HG03095 (cell line): Measurements from ENCODE around the gene PRICKLE2.
A peak's percentile ranks its signal among the peaks of the same experiment; 100 is the strongest.

Experiments used
- ATAC-seq: cut with Tn5 transposase; IDR thresholded peaks from one replicate; pipeline ENCODE4 v1.9.1; 2021; ENCODE audit warnings: moderate library complexity; ENCODE audit not compliant: unreplicated experiment

PRICKLE2 gene

DNA sequence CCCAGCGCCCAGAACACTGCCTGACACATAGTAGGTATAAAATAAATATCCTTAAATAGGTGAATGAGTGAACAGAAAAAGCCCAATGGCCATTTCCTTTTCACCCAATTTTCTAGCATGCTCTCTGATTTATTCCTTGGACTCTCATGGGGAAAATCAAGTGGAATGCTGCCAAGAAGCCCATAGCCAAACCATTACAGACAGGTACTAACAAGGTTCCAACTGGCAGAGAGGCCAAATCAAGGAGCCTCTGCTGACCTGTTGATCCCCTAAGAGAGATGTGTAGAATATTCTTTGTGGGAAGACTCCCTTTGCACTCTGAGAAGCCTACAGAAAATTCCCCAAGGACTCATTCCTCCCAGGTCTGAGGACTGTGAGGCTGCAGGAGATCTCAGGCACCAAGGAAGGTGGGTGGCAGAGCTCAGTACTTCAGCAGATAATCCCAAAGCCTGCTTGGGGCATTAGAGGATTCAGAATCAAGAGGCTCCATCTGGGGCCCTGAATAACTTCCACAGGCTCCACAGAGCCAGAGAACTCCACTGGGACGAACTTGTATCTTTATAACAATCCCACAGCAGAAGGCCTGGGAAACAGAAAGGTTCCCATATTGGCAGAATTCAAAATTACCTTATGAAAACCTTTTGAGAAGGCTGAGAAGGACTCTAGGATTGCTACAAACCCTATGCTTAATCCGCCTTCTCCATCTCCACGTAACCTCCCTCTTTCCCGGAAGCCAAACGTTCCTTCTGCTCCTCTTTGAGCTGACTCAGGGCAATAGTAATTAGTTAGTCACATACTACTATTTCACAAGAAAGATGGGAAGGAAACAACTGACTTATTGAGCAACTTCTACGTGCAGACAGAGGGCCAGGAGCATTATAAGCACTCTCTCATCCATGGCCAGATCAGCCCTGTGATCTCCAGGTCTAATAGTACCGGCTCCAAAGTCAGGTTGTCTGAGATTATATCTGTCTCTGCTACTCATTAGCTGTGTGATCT is 34.5 kb downstream of the PRICKLE2 start:
- ATAC-seq = no peak

DNA sequence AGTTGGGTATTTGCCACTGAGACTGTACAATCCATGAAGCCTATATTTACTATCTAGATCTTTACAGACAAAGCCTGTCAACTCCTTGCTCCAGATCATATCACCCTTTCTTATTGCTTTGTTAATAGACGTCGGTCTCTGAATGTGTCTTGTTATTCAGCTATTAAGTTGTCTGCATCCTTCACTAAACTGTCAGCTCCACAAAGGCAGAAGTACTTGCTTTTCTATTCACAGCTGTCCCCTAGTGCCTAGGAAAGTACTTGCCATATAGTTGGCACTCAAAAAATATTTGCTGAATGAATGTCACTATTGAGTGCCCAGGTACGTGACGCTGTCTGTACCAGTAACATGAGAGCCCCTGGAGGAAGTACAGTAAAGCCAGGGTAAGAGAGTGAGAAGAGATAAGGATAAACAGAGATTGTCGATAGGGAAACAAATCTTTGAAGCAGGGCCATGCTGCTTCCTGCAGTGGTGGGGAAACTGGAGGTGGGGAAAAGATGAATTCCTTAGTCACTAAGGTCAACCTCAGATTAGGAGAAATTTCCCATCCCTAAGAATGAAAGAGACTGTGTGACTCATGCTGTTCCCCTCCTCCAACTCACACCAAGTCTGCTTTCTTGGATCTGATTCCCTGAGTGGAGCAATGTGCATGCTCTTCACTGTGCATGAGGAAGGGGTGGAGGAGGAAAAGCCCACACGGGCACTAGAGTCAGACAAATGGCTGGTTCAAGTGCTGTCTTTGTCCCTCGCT is 36.3 kb downstream of the PRICKLE2 start:
- no peak for ATAC-seq

DNA sequence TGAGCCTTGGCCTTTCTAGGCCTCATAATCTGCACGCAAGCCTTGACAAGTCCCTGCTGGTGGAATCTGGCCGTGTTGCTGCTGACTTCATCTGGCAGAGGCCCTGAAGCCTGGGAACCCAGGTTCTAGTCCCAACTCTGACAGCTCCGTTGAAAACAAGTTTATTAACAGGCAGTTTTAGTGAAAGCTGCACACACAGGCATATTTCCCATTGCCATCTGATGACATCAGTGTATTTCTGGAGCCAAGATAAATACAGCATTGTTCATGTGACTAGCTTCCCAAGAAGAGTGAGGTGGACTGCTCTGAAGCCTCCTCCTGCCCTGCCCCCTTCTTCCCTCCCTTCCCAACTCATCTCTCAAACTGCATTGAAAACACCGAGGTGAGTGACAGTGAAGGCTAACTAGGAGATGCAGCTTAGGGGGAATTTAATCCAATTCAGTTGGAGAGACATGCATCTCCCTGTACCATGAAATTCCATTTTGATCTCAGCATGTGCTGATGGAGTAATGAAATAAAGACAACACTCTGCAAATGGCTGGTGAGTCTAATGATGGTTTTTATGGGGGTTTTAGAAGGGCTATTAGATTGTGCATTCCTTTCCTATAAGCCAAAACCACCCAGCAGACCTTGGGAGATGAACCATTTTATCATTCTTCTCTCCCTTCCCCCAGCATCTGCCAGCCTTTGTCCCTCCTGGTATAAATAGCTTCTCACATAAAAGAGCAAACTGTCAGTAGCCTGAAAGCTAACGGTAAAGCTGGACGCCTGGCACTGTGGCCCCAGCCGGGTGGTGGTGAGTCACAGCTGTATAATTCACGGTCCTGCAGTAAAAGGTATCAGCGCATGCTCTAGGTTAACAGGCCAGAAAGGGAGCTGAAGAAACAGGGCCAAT is 38.0 kb downstream of the PRICKLE2 start:
- no peak for ATAC-seq

DNA sequence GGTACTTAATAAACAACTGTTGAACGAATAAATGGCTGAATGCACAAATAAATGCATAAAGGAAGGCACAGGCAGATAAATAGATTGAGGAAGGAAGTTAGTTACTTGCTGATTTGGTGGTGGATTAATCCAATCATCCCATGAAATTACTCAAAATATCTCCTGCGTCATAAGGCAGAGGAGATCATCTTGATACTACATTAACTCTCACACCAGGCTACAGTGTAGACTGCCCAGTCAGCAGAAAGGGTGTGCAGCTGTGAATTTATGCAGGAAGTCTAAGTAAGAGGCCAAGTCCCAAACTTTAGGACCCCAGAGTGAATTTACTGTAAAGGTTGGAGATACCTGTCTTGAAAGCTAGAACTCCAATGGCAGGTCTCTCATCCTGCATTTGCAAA is 38.6 kb downstream of the PRICKLE2 start:
- ATAC-seq = no peak

DNA sequence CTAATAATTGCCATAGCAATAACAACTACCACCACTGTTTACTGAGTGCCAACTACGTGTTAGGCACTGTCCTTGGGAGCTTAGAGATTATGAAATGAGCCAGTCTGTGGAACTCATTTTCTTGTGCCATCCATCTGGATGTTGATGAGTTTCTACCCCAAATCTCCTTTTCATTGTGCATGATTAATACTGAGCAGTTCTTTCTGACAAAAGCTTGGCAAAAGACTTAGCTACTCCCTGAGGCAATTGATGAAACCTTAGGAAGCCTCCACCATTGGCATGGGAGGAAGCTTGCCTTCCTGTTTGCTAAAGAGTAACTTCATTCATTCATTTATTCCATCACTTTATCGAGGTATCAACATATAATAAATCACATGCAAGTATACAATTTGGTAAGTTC is 39.8 kb downstream of the PRICKLE2 start:
- no peak for ATAC-seq

DNA sequence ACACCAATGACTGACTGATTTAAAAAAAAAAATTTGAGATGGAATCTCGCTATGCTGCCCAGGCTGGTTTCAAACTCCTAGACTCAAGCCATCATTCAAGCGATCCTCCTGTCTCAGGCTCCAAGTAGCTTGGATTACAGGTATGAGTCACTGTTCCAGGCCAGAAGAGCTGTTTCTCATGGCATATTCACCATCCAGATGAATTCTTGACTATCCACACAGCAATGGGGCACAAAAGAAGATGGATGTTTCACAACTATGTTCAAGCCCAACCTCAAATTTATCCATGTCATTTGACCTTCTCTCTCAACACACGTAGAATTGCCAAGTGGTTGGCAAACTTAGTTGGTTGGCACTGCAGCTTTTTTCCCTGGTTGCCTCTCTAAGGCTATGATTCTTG is 40.6 kb downstream of the PRICKLE2 start:
- ATAC-seq = no peak

DNA sequence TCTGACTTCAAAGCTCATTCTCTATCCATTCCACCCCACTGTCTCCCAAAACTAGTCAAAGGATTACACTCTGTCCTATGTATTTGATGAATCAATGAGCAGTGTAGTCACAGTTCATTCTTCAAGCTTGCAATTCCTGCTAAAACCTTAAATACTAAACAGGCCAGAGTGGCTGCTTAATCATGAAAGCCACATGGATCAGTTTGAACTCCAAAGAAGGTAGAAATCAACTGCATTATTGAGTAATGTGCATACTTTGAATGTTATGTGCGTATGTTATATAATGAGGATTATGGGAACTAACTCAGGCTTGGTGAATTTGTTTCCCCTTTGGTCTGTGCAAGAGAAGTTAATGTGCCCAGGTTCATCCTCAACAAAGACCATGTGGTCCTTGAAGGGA is 45.4 kb downstream of the PRICKLE2 start:
- no peak for ATAC-seq

DNA sequence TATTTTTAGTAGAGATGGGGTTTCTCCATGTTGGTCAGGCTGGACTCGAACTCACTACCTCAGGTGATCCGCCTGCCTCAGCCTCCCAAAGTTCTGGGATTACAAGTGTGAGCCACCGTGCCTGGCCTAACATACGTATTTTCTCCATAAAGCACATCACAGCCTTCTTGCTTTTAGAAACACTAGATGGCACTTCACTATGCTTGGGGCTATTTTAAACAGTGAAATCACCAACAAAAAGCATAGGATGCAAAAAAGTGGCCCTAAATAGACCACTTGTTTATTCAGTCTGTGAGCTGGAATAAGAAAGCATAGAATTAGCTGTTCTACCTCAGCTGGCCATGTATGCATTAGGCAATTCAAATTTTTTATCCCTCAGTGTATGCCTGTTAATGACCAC is 46.0 kb downstream of the PRICKLE2 start:
- no peak for ATAC-seq

DNA sequence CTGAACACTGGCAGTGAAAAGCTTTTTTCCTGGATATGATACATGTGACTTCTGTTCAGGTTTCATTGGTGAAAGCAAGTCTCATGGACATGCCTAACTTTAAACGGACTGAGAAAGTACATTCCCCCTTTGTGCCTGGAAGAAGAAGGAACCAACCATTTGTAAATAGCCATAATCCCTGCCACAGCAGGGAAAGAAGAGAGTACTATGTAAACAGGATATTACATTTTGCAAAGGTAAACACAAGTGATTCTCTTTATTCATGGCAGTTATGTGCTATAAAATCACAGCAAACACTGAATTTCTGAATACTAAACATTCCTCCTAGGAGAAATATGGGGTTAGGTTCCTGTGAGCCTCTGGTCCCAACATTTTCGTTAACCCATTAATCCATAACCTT is 46.8 kb downstream of the PRICKLE2 start:
- no peak for ATAC-seq

DNA sequence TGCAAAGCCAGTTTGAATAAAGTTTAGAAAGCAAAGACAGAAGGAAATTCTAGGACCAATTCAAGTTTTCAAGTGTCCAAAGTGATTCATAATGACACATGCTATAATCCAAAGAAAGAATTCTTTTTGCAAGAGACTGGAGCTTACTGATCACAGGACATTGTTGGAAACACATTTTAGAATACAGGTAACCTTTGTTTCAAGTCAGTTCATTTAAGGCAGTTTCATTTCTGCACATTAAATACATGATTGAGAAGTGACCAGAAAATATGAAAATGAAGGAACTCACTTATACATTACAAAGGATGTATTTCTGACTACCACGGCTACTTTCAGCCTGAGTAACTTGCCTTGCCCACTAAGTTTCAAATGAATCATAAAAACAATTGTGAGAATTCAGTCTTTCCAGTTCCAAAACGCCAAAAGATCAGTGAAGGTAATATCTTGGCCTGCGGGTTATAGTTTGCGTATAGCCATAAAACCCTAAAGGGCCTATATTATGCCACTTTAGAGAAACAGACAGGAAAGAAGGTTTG is 48.7 kb downstream of the PRICKLE2 start:
- no peak for ATAC-seq

DNA sequence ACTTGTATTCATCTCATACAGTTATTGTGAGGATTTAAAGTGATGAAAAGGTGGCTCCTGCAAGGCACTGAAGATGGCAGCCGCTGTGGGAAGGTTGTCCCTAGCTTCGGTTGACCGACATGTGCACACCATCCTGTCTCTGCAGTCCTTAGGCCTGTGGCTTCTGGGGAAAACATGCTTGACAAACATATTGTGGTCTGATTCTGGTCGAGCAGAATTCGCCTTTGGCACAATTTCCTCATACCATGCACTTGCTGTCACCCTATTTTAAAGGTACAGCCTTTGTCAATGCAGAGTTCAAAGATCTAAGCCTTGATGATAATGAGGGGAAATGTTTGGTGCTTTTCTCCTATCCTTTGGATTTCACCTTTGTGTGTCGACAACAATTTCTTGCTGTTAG is 50.9 kb downstream of the PRICKLE2 start:
- no peak for ATAC-seq

DNA sequence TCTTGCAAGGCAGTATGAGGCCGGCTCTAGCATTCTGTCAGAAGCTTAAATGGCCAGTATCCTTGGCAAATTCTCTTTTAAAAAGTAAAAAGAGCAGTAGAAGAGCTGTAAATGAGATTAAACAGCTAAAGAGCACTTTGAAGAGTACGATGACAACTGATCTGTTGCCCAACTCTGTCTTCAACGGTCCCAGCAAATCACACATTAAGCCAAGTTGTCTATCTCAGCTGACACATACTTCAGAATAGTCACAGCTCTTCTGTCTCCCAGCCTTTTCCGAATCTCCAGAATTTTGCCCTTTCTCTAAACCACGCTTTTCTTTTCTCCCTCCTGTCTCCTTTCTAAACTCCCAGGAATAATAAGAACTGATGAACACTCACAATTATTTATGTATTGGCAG is 51.7 kb downstream of the PRICKLE2 start:
- no peak for ATAC-seq

DNA sequence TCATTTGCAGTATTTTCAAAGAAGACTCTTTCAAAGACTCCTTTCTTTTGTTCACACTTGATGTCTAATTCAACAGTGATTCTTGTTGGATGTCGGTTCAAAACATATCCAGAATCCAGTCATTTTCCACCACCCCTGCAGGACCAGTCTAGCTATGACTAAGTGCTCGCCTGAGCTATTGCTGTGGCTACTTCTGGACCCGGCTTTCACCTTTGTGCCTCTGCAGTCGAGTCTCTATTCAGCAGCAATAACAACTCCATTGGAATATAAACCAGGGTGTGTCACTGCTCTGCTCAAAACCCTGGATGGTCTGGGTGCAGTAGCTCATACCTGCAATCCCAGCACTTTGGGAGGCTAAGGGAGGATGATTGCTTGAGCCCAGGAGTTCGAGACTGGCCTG is 55.0 kb downstream of the PRICKLE2 start:
- ATAC-seq = no peak

DNA sequence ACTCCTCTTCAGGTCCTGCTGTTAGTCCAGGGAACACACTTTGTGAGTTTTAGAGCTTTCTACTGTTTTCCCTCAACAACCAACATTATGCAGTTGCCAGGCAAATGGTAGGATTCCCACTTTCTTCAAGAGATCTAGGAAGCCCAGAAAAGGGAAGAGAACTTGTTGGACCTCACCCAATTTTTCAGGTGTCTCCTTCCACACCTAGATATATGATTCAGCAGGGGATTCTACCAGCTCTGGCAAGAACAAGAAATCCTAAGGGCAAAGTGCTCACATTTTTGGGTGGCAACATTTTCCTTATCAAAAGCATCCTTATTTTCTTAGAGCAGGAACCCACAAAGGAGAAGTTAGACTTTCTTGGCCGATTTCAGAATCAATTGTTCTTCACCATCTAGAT is 57.4 kb downstream of the PRICKLE2 start:
- ATAC-seq = no peak

DNA sequence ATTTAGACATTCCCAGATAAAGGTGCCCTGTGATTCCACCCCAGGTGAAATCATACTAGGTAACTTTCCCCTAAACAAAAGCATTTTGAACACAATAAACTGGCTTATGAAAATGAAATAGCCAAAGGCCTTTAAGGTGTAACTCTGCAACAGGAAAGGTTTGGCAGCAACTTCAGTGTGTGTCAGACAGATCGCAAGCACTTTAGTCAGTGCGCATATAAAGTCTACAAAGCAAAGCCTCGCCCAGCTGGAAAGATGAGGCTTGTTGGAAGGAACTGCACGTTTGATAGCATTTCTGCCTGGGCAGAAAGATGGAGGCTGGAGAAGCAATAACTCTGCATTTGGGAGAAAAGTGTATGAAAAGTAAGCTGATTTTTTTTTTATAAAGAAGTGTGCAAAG is 57.9 kb downstream of the PRICKLE2 start:
- ATAC-seq = no peak

DNA sequence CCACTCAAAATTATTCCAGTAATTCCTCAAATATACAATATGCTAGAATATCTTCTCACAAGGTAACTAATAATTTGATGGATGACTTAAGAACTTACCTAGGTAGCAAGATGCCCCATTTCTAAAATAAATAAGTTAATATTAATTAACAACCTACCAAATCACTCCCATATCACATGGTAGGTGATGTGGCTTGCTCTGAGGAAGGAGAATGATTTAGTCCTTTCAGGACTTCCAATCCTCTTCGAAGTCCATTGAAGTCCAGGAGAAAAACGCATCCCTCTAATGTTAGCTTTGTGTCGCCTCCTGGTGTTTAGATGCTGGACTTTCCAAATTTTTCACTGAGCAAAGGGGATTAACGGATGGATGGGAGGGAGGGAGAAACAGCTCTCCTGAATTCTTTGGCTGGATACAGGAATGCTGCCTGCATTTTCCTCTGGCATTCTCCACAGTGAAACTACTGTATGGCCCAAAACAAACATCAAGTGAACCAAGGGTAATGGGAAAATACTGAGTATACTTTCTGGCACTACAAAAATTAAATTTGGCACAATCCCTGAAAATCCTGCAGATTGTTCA is 58.6 kb downstream of the PRICKLE2 start:
- no peak for ATAC-seq

DNA sequence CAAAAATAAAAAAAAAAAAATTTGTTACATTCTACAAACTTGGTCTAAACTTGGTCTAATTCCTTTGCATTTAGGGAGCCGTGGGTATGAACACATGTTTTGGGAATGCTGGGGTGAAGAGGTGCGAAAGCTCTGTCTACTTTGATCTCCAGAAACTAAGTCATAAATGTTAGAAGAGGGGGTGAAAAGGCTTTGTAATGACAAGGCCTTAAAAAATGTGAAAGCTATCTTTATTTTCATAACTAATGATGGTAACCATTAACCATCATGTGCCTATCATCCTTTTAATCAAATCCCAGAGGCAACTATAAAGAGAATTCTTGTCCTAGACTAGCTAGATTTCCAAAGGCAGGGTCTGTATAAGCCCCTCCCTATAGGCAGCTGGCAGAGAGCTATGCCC is 60.9 kb downstream of the PRICKLE2 start:
- ATAC-seq = no peak

DNA sequence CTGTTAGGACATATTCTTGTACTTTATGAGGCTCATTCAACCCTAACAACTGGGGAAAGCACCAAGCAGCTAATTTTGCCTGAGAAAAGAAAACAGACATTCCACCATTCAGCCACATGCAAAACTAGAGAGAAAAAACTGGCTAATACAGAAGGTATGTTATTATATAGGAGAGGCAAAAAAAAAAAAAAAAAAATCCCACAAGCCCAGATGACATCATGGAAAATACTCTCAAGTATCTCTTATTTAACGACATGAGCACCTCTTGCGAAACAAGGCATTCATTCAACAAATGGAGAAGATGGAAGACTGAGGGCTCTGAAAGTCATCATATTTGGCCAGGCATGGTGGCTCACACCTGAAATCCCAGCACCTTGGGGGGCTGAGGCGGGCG is 61.5 kb downstream of the PRICKLE2 start:
- peak; percentile 66 for ATAC-seq

DNA sequence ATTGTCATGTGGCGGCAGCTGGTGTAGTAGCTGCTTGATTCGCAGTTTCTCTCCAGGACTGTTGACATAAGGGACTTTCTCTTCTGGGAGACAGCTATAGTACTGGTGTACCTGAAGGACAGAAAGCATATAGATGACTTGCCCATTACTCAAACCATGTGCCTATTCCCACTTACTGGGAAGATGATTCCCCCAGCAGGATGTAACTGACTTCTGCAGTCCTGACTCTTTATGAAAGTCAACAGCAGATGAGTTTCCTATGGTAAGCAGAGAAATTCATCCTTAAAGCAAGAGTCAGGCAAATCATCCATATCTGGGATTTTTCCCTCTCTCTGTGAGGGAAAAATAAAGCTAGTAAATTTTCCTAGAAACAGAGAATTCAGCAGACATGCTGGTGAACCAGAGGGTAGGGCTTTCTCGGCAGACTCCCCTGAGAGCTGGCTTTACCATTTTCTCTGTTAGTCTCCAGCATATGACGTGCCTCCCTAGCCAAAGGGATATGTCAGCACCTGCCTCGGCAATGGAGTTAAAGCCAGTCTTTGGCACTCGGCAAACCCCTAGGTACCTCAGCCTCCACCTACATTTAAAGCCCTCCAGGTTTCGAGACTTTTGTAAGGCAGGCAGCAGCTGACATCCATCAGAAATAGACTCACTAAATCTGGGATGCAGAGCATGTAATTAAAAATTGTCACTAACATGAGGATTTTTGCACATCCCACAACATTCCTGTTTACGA is 62.1 kb downstream of the PRICKLE2 start:
- ATAC-seq = peak; percentile 18

DNA sequence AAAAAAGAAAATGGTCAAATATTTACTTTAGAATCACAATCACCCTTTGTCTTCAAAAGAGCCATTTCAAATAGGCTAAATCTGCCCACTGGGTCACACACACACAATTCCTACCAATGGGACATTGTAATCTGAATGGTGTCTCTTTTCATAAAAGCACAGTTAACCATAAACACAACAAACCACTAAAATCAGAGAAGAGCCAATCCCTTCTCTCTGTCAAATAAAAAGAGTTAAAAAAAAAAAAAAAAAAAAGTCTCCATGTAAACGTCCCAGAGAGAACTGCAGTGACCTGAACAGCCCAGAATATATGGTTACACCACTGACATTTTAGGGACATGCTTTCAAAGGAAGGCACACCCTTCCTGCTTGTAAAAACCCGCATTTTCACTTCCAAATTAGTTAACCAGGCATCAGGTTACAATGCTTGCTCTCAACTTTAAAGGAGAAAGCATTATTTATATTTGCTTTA is 63.7 kb downstream of the PRICKLE2 start:
- no peak for ATAC-seq
